ENCODE measurements around the gene MBD4.
"Not testable (repeated sequence)": the region's sequence is repeated elsewhere in the genome, so short reads cannot be mapped to it uniquely, and the experiment has no call there.

- not testable (repeated sequence) for TF ChIP-seq CTCF, POLR2A (IDR thresholded peaks at IDR 0.05)
Observed at GRCh38 chr3:129487868-129488335, 48.2 kb upstream of the MBD4 start.

Data from thyroid gland (tissue), 4 donors.